Thoracic aorta (tissue), 2 donors: ENCODE measurements around the gene SOX2. TPM values are rescaled to one million over a fixed set of nuclear protein-coding genes. Genes with fewer than 3 reads are reported as not detected.

Source experiments
- ATAC-seq: fragments of 150-250 bp; one replicate; pipeline ENCODE4 v1.8.0; 2017; ENCODE audit warnings: low read depth; ENCODE audit not compliant: insufficient number of reproducible peaks, low FRiP score
- DNase-seq: peaks from one replicate; pipeline ENCODE4 v3.0.0-alpha.2; 2020; ENCODE audit warnings: low spot score
- H3K27ac ChIP-seq, 2 donors: fragments of 200-600 bp; sonication (generic); 1 replicate in 1 of 2; 2 replicates in 1 of 2; pipeline ENCODE4 v1.5.1; 2016; ENCODE audit warnings: mild to moderate bottlenecking in 2 of 2, moderate library complexity in 2 of 2
- H3K27me3 ChIP-seq: fragments of 200-600 bp; sonication (generic); replicated peaks from 2 replicates; pipeline ENCODE4 v1.6.0; 2016; ENCODE audit warnings: mild to moderate bottlenecking; ENCODE audit not compliant: insufficient read depth
- H3K36me3 ChIP-seq: fragments of 200-600 bp; sonication (generic); one replicate; pipeline ENCODE4 v1.5.1; 2016
- H3K4me1 ChIP-seq, 2 donors: fragments of 200-600 bp; sonication (generic); 1 replicate in 1 of 2; 2 replicates in 1 of 2; pipeline versions ENCODE4 v1.5.1 to v1.6.0; 2016; ENCODE audit warnings: low read depth in 2 of 2, mild to moderate bottlenecking in 1 of 2; ENCODE audit not compliant: control insufficient read depth in 1 of 2
- H3K4me3 ChIP-seq: fragments of 200-600 bp; sonication (generic); 2 replicates; pipeline ENCODE4 v1.5.1; 2016; ENCODE audit warnings: mild to moderate bottlenecking
- H3K9me3 ChIP-seq: fragments of 200-600 bp; sonication (generic); 2 replicates; pipeline ENCODE4 v1.5.1; 2016
- CTCF ChIP-seq: fragments of 200-600 bp; sonication (generic); IDR thresholded peaks from one replicate; pipeline ENCODE4 v1.5.1; 2019; ENCODE audit warnings: antibody characterized with exemption
- total RNA-seq, 2 donors: library from RNA; depleted of rRNA; stranded (reverse); fragments of >200 nt; gene quantifications; one replicate each; pipeline versions ENCODE4 v1.1.0 to v1.2.3, GENCODE V29; 2016

Gene SOX2
- total RNA-seq, 2 donors from 2014 or later, result 0.35 TPM; not detected in 1

GRCh38 chr3:181727341-181728032 is 15.8 kb downstream of the SOX2 start:
- Histone ChIP-seq H3K9me3 (no peaks in the 10 kb centered on the region), H3K27ac (no peak overlapping the region), H3K36me3 (no peaks in the 10 kb centered on the region), H3K4me3 (peak overlapping the region; percentile 63), H3K4me1 (peaks cover 0 to 15% of the 10 kb centered on the region in 2 donors), H3K27me3 (peaks cover 32% of the 10 kb centered on the region)
- DNase-seq (no peak), ATAC-seq (no peak)
- TF ChIP-seq CTCF, result no peak

GRCh38 chr3:181728470-181729340 is 17.0 kb downstream of the SOX2 start:
- ATAC-seq (no peak), DNase-seq (no peak)
- Histone ChIP-seq H3K27me3 (peaks cover 23% of the 10 kb centered on the region), H3K9me3 (no peaks in the 10 kb centered on the region), H3K4me1 (peaks cover 0 to 15% of the 10 kb centered on the region in 2 donors), H3K4me3 (no peak overlapping the region), H3K36me3 (no peaks in the 10 kb centered on the region), H3K27ac (no peak overlapping the region)
- no peak for TF ChIP-seq CTCF

GRCh38 chr3:181729341-181729869 is 17.7 kb downstream of the SOX2 start:
- Histone ChIP-seq H3K4me1 (peaks cover 0 to 15% of the 10 kb centered on the region in 2 donors), H3K4me3 (no peak overlapping the region), H3K9me3 (no peaks in the 10 kb centered on the region), H3K36me3 (no peaks in the 10 kb centered on the region), H3K27ac (no peak overlapping the region), H3K27me3 (peaks cover 23% of the 10 kb centered on the region)
- DNase-seq (no peak), ATAC-seq (no peak)
- no peak for TF ChIP-seq CTCF

- H3K27ac ChIP-seq, result no peak overlapping the region
- no peak for DNase-seq
- TF ChIP-seq CTCF, result no peak
Measured at GRCh38 chr3:181730316-181730715, 18.6 kb downstream of the SOX2 start.

GRCh38 chr3:181730934-181731333 is 19.2 kb downstream of the SOX2 start:
- H3K4me1 ChIP-seq, result peaks cover 0 to 15% of the 10 kb centered on the region in 2 donors
- no peak for DNase-seq
- H3K4me3 ChIP-seq, result no peak overlapping the region
- TF ChIP-seq CTCF, result no peak
- H3K9me3 ChIP-seq, result no peaks in the 10 kb centered on the region
- ATAC-seq, result no peak
- H3K36me3 ChIP-seq, result no peaks in the 10 kb centered on the region
- no peak overlapping the region for H3K27ac ChIP-seq
- H3K27me3 ChIP-seq, result peaks cover 23% of the 10 kb centered on the region

More at GRCh38 chr3:181730316-181730715, 18.6 kb downstream of the SOX2 start:
- Histone ChIP-seq H3K27me3 (peaks cover 23% of the 10 kb centered on the region), H3K9me3 (no peaks in the 10 kb centered on the region), H3K36me3 (no peaks in the 10 kb centered on the region), H3K4me1 (peaks cover 0 to 15% of the 10 kb centered on the region in 2 donors), H3K4me3 (no peak overlapping the region)
- ATAC-seq, result no peak
